ENCODE results near the gene CEP19.
A peak's percentile ranks its signal among the peaks of the same experiment; 100 is the strongest.
"Not testable (repeated sequence)": the region's sequence is repeated elsewhere in the genome, so short reads cannot be mapped to it uniquely, and the experiment has no call there.

CEP19 gene, protein sequence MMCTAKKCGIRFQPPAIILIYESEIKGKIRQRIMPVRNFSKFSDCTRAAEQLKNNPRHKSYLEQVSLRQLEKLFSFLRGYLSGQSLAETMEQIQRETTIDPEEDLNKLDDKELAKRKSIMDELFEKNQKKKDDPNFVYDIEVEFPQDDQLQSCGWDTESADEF

GRCh38 chr3:196711838-196712513 lies at the start of gene CEP19, which contains the start of gene PIGX:
CEP19 (minus strand) TSS chr3:196712250; CDS start chr3:196708657, 3,593 bp downstream.
PIGX (plus strand) TSS chr3:196712377.
- peak; percentile 60 for DNase-seq (ENCODE audit: low read depth)

DNA sequence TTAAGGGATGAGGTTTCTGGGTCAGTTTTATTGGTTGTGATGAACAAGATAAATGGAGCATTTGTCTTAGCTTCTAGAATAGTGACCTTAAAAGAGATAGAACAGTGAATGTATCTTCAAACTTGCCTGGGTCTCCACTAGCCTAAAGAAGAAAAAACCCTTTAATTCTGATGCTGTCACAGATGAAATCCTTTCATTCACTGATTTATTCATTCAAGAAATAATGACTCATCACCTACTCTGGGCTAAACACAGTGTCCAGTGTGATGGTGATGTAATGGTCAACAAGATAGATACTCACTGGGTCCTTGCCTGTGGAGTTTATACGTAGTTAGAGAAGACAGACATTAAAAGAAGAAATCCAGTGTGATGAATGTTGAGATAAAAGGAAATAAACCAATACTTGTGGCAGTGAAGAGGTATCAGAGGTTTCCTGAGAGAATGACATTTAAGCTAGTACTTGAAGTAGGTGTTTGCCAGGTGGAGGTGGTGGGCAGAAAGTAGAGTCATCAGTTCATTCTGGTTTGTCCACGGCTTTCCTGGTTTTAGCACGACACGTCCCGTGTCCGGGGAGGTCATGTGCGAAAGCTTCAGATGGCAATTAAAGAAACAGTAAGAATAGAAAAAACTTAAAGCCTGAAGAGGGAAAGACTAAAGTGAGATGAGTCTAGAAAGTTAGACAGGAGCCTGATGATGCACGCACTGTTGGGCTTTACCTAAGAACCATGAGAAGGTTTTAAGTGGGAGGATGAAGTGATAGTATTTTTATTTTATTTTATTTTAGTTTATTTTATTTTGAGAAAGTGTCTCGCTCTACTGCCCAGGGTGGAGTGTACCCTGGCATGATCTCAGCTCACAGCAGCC lies 46.1 kb upstream of the CEP19 start:
- DNase-seq (ENCODE audit: low read depth) = no peak

- no peak for DNase-seq (ENCODE audit: low read depth)
These were observed 44.7 kb upstream of the CEP19 start for GRCh38 chr3:196756732-196757131.

GRCh38 chr3:196754091-196754981 lies 42.3 kb upstream of the CEP19 start:
- no peak for DNase-seq (ENCODE audit: low read depth)

GRCh38 chr3:196753201-196753600 lies 41.2 kb upstream of the CEP19 start:
- DNase-seq (ENCODE audit: low read depth) = no peak

- DNase-seq (ENCODE audit: low read depth) = no peak
These were observed 37.1 kb upstream of the CEP19 start for GRCh38 chr3:196749125-196749524.

- DNase-seq (ENCODE audit: low read depth) = not testable (repeated sequence)
These were observed 31.5 kb upstream of the CEP19 start for GRCh38 chr3:196743569-196743968.

DNA sequence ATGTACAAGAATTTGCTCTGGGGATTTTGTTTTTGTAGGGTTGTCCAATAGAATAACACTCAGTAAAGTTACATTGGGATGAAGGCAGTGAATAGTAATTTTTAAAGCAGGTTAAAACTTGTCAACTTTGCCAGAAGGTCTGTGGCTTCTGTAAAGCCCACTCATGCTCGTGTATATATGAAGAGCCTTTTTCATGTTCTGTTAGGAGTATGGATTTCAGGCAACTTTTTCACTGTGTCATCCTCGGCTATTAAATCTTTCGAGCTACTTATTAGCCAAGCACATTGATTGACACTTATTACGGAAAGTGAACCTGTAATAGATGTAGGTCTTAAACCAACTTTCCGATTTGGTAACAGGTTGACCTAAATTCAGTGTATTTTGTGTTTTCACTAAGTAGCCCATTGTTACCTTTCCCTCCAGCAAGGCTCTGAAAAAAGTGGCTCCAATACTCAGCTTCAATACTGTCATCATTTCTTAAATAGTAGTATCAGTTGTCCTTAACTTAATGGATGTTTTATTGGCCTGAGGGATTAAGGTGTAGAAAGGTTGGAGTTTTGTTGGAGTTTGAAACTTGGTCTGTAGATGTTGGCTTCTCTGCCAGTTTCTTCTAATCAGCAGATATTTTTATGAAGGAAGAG lies 29.3 kb upstream of the CEP19 start:
- no peak for DNase-seq (ENCODE audit: low read depth)

GRCh38 chr3:196740481-196741248 lies 28.6 kb upstream of the CEP19 start:
- no peak for DNase-seq (ENCODE audit: low read depth)

GRCh38 chr3:196739671-196740480 lies 27.8 kb upstream of the CEP19 start, which contains the start of gene PAK2:
PAK2 (plus strand) TSS chr3:196739857; CDS start chr3:196782647, 42,790 bp downstream.
- peak; percentile 78 for DNase-seq (ENCODE audit: low read depth)

DNA sequence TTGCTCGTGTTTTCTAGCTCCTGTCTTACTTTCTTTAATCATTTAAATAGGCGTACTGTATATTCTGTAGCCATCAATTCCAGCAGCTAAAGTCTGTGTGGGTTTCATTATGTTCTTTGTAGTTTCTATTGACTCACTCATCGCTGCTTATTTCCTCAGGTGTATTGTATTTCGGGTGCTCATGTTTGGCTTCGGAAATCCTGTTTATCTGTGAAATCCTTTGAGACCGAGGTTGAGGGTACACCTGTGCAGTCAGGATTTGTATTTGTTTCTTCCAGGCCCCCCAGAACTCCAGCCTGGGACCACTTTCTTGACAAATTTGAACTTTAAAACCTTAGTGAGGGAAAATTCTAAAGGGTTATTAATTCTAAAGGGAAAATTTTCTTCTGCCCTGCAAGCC lies 25.6 kb upstream of the CEP19 start:
- DNase-seq (ENCODE audit: low read depth) = no peak

GRCh38 chr3:196736670-196737374 lies 24.8 kb upstream of the CEP19 start:
- no peak for DNase-seq (ENCODE audit: low read depth)

GRCh38 chr3:196735751-196736150 lies 23.7 kb upstream of the CEP19 start:
- no peak for DNase-seq (ENCODE audit: low read depth)

DNA sequence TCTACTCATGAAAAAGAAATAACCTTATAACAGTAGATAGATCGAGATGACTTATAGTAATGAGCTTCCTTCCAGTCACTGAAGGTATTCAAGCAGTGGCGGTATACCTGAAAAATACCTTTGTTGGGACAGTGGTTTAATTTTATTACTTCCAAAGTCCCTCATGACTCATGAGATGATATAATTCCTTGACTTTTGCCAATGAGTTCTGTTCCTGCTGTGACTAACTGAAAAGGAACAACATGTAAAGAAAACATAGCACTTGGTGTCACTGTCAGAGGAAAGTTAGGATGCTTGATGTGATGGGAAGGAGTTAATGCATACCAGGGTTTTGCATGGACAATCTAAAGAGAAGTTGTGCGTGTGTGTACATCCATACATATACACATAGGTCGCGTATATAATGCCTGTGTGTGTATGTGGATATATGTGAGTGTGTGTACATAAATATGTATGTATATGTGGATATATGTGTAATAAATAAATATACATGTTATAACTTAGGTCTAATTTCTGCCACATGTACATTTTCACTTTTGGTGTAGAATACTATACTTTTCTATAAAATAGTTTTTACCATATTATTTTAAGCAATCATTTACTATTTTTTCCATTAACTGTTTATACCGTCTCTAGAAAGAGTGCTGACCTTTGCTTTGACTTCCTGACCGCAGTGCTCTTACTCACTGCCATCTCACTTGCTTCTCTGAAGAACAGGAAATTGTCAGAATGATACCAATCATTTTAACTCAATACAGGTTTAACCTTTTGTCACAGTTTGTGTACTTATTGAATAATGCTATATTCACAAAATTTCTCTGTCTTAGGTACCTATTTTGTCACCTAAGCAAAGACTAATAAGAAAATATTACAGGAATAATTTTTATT lies 15.0 kb upstream of the CEP19 start:
- no peak for DNase-seq (ENCODE audit: low read depth)

DNA sequence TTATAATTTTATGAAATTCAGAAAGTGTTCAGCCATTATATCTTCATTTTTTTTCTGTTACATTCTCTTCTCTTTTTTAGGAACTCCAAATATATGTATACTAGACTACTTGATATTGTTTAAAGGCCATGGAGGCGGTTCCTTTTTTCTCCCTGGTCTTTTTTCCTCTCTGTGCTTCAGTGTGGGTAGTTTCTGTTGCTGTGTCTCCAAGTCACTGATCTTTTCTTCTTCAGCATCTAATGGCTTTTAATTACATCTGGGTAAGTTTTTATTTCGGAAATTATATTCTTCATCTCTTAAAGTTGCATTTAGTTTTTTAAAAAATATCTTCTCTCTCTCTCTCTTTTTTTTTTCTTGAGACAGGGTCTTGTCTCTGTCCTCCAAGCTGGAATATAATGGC lies 9.0 kb upstream of the CEP19 start:
- no peak for DNase-seq (ENCODE audit: low read depth)

- not testable (repeated sequence) for DNase-seq (ENCODE audit: low read depth)
These were observed 5.1 kb upstream of the CEP19 start for GRCh38 chr3:196717162-196717561.

- no peak for DNase-seq (ENCODE audit: low read depth)
These were observed 714 bp upstream of the CEP19 start for GRCh38 chr3:196712514-196713413.
